Stimulated activated naive CD4-positive, alpha-beta T cell (primary cell): Measurements from ENCODE around the gene DMD.
"Not testable (repeated sequence)": the region's sequence is repeated elsewhere in the genome, so short reads cannot be mapped to it uniquely, and the experiment has no call there.

Source experiments
- DNase-seq, 6 experiments: peaks; one replicate each; lab custom pipeline; 2025; lab: John Stamatoyannopoulos, UW

DMD gene

GRCh38 chrX:31522760-31523159 lies 1688.6 kb downstream of the DMD start:
- no peak for DNase-seq

- DNase-seq = no peak
Measured at GRCh38 chrX:31521941-31522340, 1689.4 kb downstream of the DMD start.

- no peak for DNase-seq
Measured at GRCh38 chrX:31516527-31516926, 1694.8 kb downstream of the DMD start.

- no peak for DNase-seq
Measured at GRCh38 chrX:31508338-31508737, 1703.0 kb downstream of the DMD start.

GRCh38 chrX:31506928-31507327 lies 1704.4 kb downstream of the DMD start:
- no peak for DNase-seq

GRCh38 chrX:31506360-31506759 lies 1705.0 kb downstream of the DMD start:
- no peak for DNase-seq

- no peak for DNase-seq
Measured at GRCh38 chrX:31500921-31501320, 1710.4 kb downstream of the DMD start.

- no peak for DNase-seq
Measured at GRCh38 chrX:31499109-31499508, 1712.2 kb downstream of the DMD start.

- DNase-seq = no peak
Measured at GRCh38 chrX:31497086-31497485, 1714.3 kb downstream of the DMD start.

- DNase-seq = no peak
Measured at GRCh38 chrX:31487951-31488350, 1723.4 kb downstream of the DMD start.

- no peak for DNase-seq
Measured at GRCh38 chrX:31483336-31483735, 1728.0 kb downstream of the DMD start.

GRCh38 chrX:31480696-31481095 lies 1730.7 kb downstream of the DMD start:
- DNase-seq = no peak

GRCh38 chrX:31471229-31471628 lies 1740.1 kb downstream of the DMD start:
- DNase-seq = no peak

GRCh38 chrX:31470753-31471152 lies 1740.6 kb downstream of the DMD start:
- not testable (repeated sequence) for DNase-seq

GRCh38 chrX:31464306-31464915 lies 1746.9 kb downstream of the DMD start:
- no peak for DNase-seq

- no peak for DNase-seq
Measured at GRCh38 chrX:31461266-31461665, 1750.1 kb downstream of the DMD start.

- DNase-seq = no peak
Measured at GRCh38 chrX:31459361-31459760, 1752.0 kb downstream of the DMD start.

- DNase-seq = no peak
Measured at GRCh38 chrX:31449965-31450364, 1761.4 kb downstream of the DMD start.

- no peak for DNase-seq
Measured at GRCh38 chrX:31449081-31449480, 1762.3 kb downstream of the DMD start.

GRCh38 chrX:31445542-31445941 lies 1765.8 kb downstream of the DMD start:
- no peak for DNase-seq

- no peak for DNase-seq
Measured at GRCh38 chrX:31443654-31444053, 1767.7 kb downstream of the DMD start.

GRCh38 chrX:31440546-31440945 lies 1770.8 kb downstream of the DMD start:
- no peak for DNase-seq

GRCh38 chrX:31436424-31436823 lies 1774.9 kb downstream of the DMD start:
- no peak for DNase-seq

GRCh38 chrX:31435592-31435991 lies 1775.8 kb downstream of the DMD start:
- no peak for DNase-seq

GRCh38 chrX:31433856-31434255 lies 1777.5 kb downstream of the DMD start:
- no peak for DNase-seq
